ENCODE measurements around the gene CEP131.

DNA sequence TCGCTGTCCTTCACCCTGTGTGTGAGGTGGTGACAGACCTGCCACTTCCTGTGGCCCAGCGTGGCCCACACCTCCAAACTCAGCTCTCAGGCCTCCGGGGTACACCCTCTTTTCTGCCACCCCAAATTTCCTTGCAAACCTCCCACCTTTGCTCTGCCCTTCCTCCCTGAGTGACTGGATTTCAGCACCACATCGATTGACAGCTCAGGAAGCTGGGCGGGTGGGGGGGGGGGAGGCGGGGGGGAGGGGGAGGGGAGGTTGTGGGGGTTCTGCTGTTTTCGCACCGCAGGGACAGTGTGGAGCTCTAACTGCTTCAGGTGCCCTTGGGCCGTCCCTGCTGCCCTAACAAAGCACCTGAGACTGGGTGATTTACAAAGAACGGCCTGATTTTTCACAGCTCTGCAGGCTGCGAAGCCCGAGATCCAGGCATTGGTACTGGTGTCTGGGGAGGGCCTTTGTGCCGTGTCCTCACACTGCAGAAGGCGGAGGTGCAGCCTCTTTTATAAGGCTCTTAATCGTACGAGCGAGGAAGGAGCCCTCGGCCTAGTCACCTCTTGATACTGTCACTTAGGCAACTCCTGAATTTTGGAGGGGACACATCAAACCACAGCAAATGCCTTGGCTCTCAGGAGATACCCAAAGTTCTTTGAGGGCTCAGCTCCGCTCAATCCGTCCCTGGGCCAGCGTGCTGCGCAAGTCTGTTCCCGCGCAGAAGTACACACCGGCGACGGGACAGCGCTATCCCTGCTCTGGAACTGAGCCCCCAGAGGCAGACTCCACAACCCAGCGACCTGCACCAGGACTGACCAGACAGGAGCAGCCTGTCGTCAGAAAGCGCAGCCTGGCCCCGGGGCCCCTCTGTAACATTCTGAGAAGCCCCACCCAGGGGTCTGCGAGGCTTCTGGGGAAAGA lies 19.9 kb upstream of the CEP131 start:
- TF ChIP-seq POLR2A (IDR thresholded peaks at IDR 0.05; ENCODE audit: low read depth, low read length): no peak
- 0 out of 2 replicates have a peak, but pooled peaks have one; percentile 9 for TF ChIP-seq POLR2AphosphoS5 (IDR thresholded peaks at IDR 0.05; ENCODE audit: low read depth, low read length)
- no peak for TF ChIP-seq PAX5 (IDR thresholded peaks at IDR 0.05; ENCODE audit: insufficient read depth, low read length, severe bottlenecking)
- TF ChIP-seq TAF1 (IDR thresholded peaks at IDR 0.05; ENCODE audit: low read depth, low read length): no peak

All from GM12891 (cell line).